Measurements from ENCODE around the gene PEA15. TPM values are rescaled to one million over a fixed set of nuclear protein-coding genes. Genes with fewer than 3 reads are reported as not detected.

The PEA15 gene
- total RNA-seq, 3 donors from 2014 or later (not counting 1 experiment from before 2014, with no cell fraction given): 25.3 to 27.9 (median 25.5) TPM

DNA sequence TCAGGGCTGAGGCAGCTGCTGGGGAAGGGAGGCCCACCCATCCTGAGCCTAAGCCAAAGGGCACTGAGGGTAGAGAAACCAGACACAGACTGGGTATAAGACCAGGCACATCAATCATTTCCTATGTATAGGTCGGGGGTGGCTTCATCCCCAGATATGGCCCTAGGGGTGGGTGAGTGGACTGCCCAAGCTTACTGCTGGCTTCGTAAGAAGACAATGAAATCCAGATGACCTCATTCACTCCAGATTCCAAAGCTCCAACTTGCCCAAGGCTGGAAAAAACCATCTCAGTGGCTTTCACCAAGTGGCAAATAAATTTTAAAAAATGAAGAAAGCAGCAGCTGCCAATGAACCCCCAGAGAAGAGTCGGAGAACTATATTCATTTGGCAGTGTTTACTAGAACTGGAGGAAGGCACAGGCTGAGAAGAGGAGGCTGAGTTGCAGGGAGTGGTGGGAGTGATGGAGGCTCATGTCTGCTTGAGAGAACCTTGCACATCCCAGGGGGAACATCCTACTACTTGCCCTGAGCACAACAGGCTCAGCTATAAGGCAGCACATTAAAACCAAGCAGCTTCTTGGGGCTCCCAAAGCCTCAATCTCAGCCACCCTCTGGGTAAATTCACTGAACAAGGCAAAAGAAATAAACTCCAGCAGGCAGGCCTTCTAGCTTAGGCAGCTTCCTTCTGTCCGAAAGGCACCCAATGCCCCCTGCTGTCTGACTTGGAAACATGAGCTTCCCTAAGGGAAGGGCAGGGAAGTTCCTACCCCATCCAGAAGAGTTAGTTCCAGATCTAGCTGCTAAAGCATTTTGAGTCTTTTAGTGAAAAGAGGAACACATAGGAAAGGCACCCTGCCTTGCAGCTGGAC is 14.1 kb downstream of the PEA15 start:
- Mint-ChIP-seq H3K27ac (peak overlapping the region in 1 of 2 donors; percentile 12), H3K9me3 (no peaks in the 10 kb centered on the region), H3K36me3 (peaks cover 10% of the 10 kb centered on the region), H3K4me1 (no peaks in the 10 kb centered on the region), H3K4me3 (no peak overlapping the region), H3K27me3 (ENCODE audit: low read depth in 2 of 2) (no peaks in the 10 kb centered on the region)
- Histone ChIP-seq H3K36me3 (ENCODE audit: control insufficient read depth, insufficient read depth, low read length) (peaks cover 94% of the 10 kb centered on the region), H3K27ac (ENCODE audit: low read length) (no peak overlapping the region), H3K4me3 (ENCODE audit: low read length) (no peak overlapping the region), H3K9me3 (ENCODE audit: control insufficient read depth, insufficient read depth, low read length) (no peaks in the 10 kb centered on the region), H3K27me3 (ENCODE audit: control insufficient read depth, insufficient read depth, low read length) (no peaks in the 10 kb centered on the region), H3K4me1 (ENCODE audit: control insufficient read depth, insufficient read depth, low read length) (no peaks in the 10 kb centered on the region)
- DNase-seq (peak in 1 of 2 donors; percentile 20), ATAC-seq (no peak)
- 92% methylated on average over 4 of the region's 4 CpGs for WGBS (ENCODE audit: insufficient coverage)
- TF ChIP-seq CTCF (IDR thresholded peaks at IDR 0.05): no peak
- intact Hi-C loops (cut with micrococcal nuclease): no loop called here

- Histone ChIP-seq H3K36me3 (ENCODE audit: control insufficient read depth, insufficient read depth, low read length) (peaks cover 96% of the 10 kb centered on the region), H3K4me1 (ENCODE audit: control insufficient read depth, insufficient read depth, low read length) (no peaks in the 10 kb centered on the region), H3K27ac (ENCODE audit: low read length) (no peak overlapping the region), H3K4me3 (ENCODE audit: low read length) (no peak overlapping the region), H3K27me3 (ENCODE audit: control insufficient read depth, insufficient read depth, low read length) (no peaks in the 10 kb centered on the region), H3K9me3 (ENCODE audit: control insufficient read depth, insufficient read depth, low read length) (no peaks in the 10 kb centered on the region)
- Mint-ChIP-seq H3K36me3 (peaks cover 8% of the 10 kb centered on the region), H3K27me3 (ENCODE audit: low read depth in 2 of 2) (no peaks in the 10 kb centered on the region), H3K4me3 (no peak overlapping the region), H3K27ac (peak overlapping the region in 1 of 2 donors; percentile 12), H3K9me3 (no peaks in the 10 kb centered on the region), H3K4me1 (no peaks in the 10 kb centered on the region)
- no peak for TF ChIP-seq CTCF (IDR thresholded peaks at IDR 0.05)
- intact Hi-C loops (cut with micrococcal nuclease): no loop called here
- 98% methylated on average over 2 of the region's 2 CpGs for WGBS (ENCODE audit: insufficient coverage)
- ATAC-seq (no peak), DNase-seq (no peak)
Measured at GRCh38 chr1:160220301-160220700, 15.1 kb downstream of the PEA15 start.

- intact Hi-C loops (cut with micrococcal nuclease): no loop called here
- Mint-ChIP-seq H3K9me3 (no peaks in the 10 kb centered on the region), H3K27ac (no peak overlapping the region), H3K36me3 (no peaks in the 10 kb centered on the region), H3K27me3 (ENCODE audit: low read depth in 2 of 2) (no peaks in the 10 kb centered on the region), H3K4me3 (no peak overlapping the region), H3K4me1 (no peaks in the 10 kb centered on the region)
- Histone ChIP-seq H3K36me3 (ENCODE audit: control insufficient read depth, insufficient read depth, low read length) (peaks cover 95% of the 10 kb centered on the region), H3K4me3 (ENCODE audit: low read length) (no peak overlapping the region), H3K4me1 (ENCODE audit: control insufficient read depth, insufficient read depth, low read length) (no peaks in the 10 kb centered on the region), H3K9me3 (ENCODE audit: control insufficient read depth, insufficient read depth, low read length) (no peaks in the 10 kb centered on the region), H3K27ac (ENCODE audit: low read length) (no peak overlapping the region), H3K27me3 (ENCODE audit: control insufficient read depth, insufficient read depth, low read length) (no peaks in the 10 kb centered on the region)
- ATAC-seq (no peak), DNase-seq (no peak)
- TF ChIP-seq CTCF (IDR thresholded peaks at IDR 0.05): no peak
Measured at GRCh38 chr1:160221089-160221488, 15.9 kb downstream of the PEA15 start.

DNA sequence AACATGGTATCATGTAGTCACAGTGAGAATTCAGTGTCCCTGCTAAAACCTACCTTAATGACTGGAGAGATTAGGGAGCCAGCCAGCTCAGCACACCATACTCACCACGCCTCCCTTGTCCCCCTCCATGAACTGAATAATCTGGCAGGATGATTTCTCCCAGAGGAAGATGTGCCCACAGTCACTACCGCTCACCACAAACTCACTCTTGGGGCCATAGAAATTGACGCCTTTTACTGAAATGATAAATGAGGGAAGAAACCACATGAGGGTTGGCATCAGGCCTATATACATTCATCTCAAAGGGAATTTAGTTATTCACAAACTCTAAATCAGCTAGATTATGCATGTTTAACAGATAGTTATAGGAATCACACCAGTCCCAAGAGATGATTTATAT is 17.4 kb downstream of the PEA15 start:
- TF ChIP-seq CTCF (IDR thresholded peaks at IDR 0.05): no peak
- no peak overlapping the region for H3K4me3 Mint-ChIP-seq
- no peak for DNase-seq
- H3K9me3 ChIP-seq (ENCODE audit: control insufficient read depth, insufficient read depth, low read length): no peaks in the 10 kb centered on the region
- no peak overlapping the region for H3K27ac Mint-ChIP-seq
- no peaks in the 10 kb centered on the region for H3K4me1 ChIP-seq (ENCODE audit: control insufficient read depth, insufficient read depth, low read length)
- H3K9me3 Mint-ChIP-seq: no peaks in the 10 kb centered on the region
- H3K4me3 ChIP-seq (ENCODE audit: low read length): no peak overlapping the region
- 89% methylated on average over 1 of the region's 3 CpGs for WGBS (ENCODE audit: insufficient coverage)
- H3K27me3 ChIP-seq (ENCODE audit: control insufficient read depth, insufficient read depth, low read length): no peaks in the 10 kb centered on the region
- H3K27me3 Mint-ChIP-seq (ENCODE audit: low read depth in 2 of 2): no peaks in the 10 kb centered on the region
- no peak overlapping the region for H3K27ac ChIP-seq (ENCODE audit: low read length)
- no peaks in the 10 kb centered on the region for H3K36me3 Mint-ChIP-seq
- peaks cover 96% of the 10 kb centered on the region for H3K36me3 ChIP-seq (ENCODE audit: control insufficient read depth, insufficient read depth, low read length)
- H3K4me1 Mint-ChIP-seq: no peaks in the 10 kb centered on the region
- intact Hi-C loops (cut with micrococcal nuclease): no loop called here
- no peak for ATAC-seq

Data from natural killer cell (primary cell).